Endodermal cell (in vitro differentiated cells): ENCODE results near the gene KHDRBS1. TPM values are rescaled to one million over a fixed set of nuclear protein-coding genes. Genes with fewer than 3 reads are reported as not detected.

Source experiments
- DNase-seq: peaks from one replicate; pipeline ENCODE4 v3.0.0-alpha.2; 2017
- H3K27ac ChIP-seq: 2 replicates; pipeline ENCODE4 v1.5.1; 2013; ENCODE audit warnings: mild to moderate bottlenecking, low read depth, low read length, moderate library complexity
- H3K27me3 ChIP-seq: 2 replicates; pipeline ENCODE4 v1.6.1; 2013; ENCODE audit warnings: mild to moderate bottlenecking, low read length, moderate library complexity; ENCODE audit not compliant: insufficient read depth, control insufficient read depth, poor library complexity, severe bottlenecking
- H3K36me3 ChIP-seq: 2 replicates; pipeline ENCODE4 v1.7.0; 2013; ENCODE audit warnings: mild to moderate bottlenecking, low read length, moderate library complexity; ENCODE audit not compliant: control insufficient read depth, insufficient read depth
- H3K4me1 ChIP-seq: one replicate; pipeline ENCODE4 v1.7.0; 2013; ENCODE audit warnings: low read length; ENCODE audit not compliant: control insufficient read depth, insufficient read depth
- H3K4me3 ChIP-seq: 2 replicates; pipeline ENCODE4 v1.5.1; 2013; ENCODE audit warnings: mild to moderate bottlenecking, low read length, moderate library complexity
- H3K9ac ChIP-seq: 2 replicates; pipeline ENCODE4 v1.6.1; 2013; ENCODE audit warnings: mild to moderate bottlenecking, low read length, moderate library complexity; ENCODE audit not compliant: poor library complexity, severe bottlenecking; ENCODE audit errors: extremely low read depth
- H3K9me3 ChIP-seq: 2 replicates; pipeline ENCODE4 v1.6.1; 2013; ENCODE audit warnings: mild to moderate bottlenecking, low read length, moderate library complexity; ENCODE audit not compliant: control insufficient read depth
- H3K27ac Mint-ChIP-seq: 2 replicates; pipeline ENCODE4 v1.8.0; 2020; ENCODE audit warnings: mixed read lengths
- H3K27me3 Mint-ChIP-seq: 2 replicates; pipeline ENCODE4 v1.8.0; 2021; ENCODE audit warnings: mild to moderate bottlenecking, mixed read lengths; ENCODE audit not compliant: insufficient read depth
- H3K36me3 Mint-ChIP-seq: 2 replicates; pipeline ENCODE4 v1.8.0; 2020; ENCODE audit warnings: low read depth, mixed read lengths
- H3K4me1 Mint-ChIP-seq: 2 replicates; pipeline ENCODE4 v1.8.0; 2020; ENCODE audit warnings: mixed read lengths
- H3K4me3 Mint-ChIP-seq: 2 replicates; pipeline ENCODE4 v1.8.0; 2020; ENCODE audit warnings: mild to moderate bottlenecking, moderate library complexity, mixed read lengths
- H3K9me3 Mint-ChIP-seq: 2 replicates; pipeline ENCODE4 v1.8.0; 2020; ENCODE audit warnings: mild to moderate bottlenecking, mixed read lengths
- CTCF ChIP-seq: fragments of 200-600 bp; sonication (generic); conservative IDR thresholded peaks from 2 replicates; pipeline ENCODE4 v1.5.0; 2021; ENCODE audit warnings: antibody characterized with exemption, mild to moderate bottlenecking
- WGBS, 2 experiments: methylation state at CpG; one replicate each; pipeline versions ENCODE4 v1.1.5 to v1.1.7; 2013; ENCODE audit warnings: missing lambda C conversion rate in 2 of 2, mixed read lengths in 1 of 2; ENCODE audit not compliant: insufficient coverage in 1 of 2, insufficient read length in 1 of 2; 5-methylcytosine and 5-hydroxymethylcytosine counted together
- total RNA-seq, 2 donors: library from RNA; stranded (reverse); fragmentation: NEBNext Ultra II Directional in 1 of 2; extraction: Animal tissue kit (Norgen Biotek cat#: 25700) in 1 of 2; gene quantifications; 2 replicates in 1 of 2; 3 replicates in 1 of 2; pipeline ENCODE4 v1.2.1, GENCODE V29; 2021

KHDRBS1 gene
- total RNA-seq, 2 donors from 2014 or later, result 201 to 235 TPM

- Mint-ChIP-seq H3K9me3 (peaks cover 7% of the 10 kb centered on the region), H3K27me3 (no peaks in the 10 kb centered on the region), H3K27ac (no peak overlapping the region), H3K4me3 (no peak overlapping the region), H3K36me3 (no peaks in the 10 kb centered on the region), H3K4me1 (peaks cover 17% of the 10 kb centered on the region)
- WGBS, 2 experiments, result 88 to 90% methylated on average over 10 of the region's 10 CpGs
- peaks cover 3% of the 10 kb centered on the region for H3K4me1 ChIP-seq
- DNase-seq, result no peak
- no peak overlapping the region for H3K9ac ChIP-seq
- no peak for TF ChIP-seq CTCF
- no peaks in the 10 kb centered on the region for H3K27me3 ChIP-seq
- H3K27ac ChIP-seq, result no peak overlapping the region
- H3K36me3 ChIP-seq, result no peaks in the 10 kb centered on the region
- no peak overlapping the region for H3K4me3 ChIP-seq
- no peaks in the 10 kb centered on the region for H3K9me3 ChIP-seq
Observed at GRCh38 chr1:31980835-31981455, 32.7 kb upstream of the KHDRBS1 start.

- no peak overlapping the region for H3K9ac ChIP-seq
- Mint-ChIP-seq H3K27ac (no peak overlapping the region), H3K4me3 (no peak overlapping the region), H3K4me1 (peaks cover 17% of the 10 kb centered on the region), H3K27me3 (no peaks in the 10 kb centered on the region), H3K9me3 (peaks cover 7% of the 10 kb centered on the region), H3K36me3 (no peaks in the 10 kb centered on the region)
- H3K27ac ChIP-seq, result no peak overlapping the region
- H3K4me3 ChIP-seq, result no peak overlapping the region
- H3K4me1 ChIP-seq, result peaks cover 3% of the 10 kb centered on the region
- no peaks in the 10 kb centered on the region for H3K36me3 ChIP-seq
- DNase-seq, result no peak
- no peak for TF ChIP-seq CTCF
- H3K27me3 ChIP-seq, result no peaks in the 10 kb centered on the region
- WGBS, 2 experiments, result 100% methylated on average over 2 of the region's 2 CpGs; no CpG with 5 or more reads in 1 of the 2 experiments
- H3K9me3 ChIP-seq, result no peaks in the 10 kb centered on the region
Observed at GRCh38 chr1:31981456-31981839, 32.2 kb upstream of the KHDRBS1 start.

DNA sequence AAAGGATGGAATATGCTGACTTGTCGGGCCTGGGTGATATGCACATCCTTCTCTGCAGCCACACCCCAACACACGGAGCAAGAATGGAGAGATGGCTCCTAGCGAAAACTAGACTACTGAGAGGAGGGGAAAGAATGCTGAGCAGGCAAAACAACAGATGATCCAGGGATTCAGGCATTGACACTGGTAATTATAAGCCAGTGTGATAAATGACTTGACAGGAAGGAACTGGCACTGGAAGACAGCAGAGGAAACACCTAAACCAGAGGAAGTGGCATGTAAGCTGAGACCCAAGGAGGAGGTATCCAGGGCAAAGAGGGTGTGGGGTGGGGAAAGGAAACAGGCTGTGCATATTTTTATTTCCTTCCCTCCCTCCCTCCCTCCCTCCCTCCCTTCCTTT is 31.7 kb upstream of the KHDRBS1 start:
- TF ChIP-seq CTCF, result no peak
- no peaks in the 10 kb centered on the region for H3K36me3 Mint-ChIP-seq
- Histone ChIP-seq H3K27ac (peak overlapping the region; percentile 1), H3K27me3 (no peaks in the 10 kb centered on the region), H3K9ac (no peak overlapping the region), H3K4me1 (peaks cover 3% of the 10 kb centered on the region), H3K4me3 (no peak overlapping the region), H3K36me3 (no peaks in the 10 kb centered on the region), H3K9me3 (no peaks in the 10 kb centered on the region)
- H3K4me1 Mint-ChIP-seq, result peaks cover 22% of the 10 kb centered on the region
- 86 to 95% methylated on average over 3 of the region's 3 CpGs for WGBS, 2 experiments
- H3K9me3 Mint-ChIP-seq, result peaks cover 7% of the 10 kb centered on the region
- H3K27ac Mint-ChIP-seq, result no peak overlapping the region
- H3K27me3 Mint-ChIP-seq, result no peaks in the 10 kb centered on the region
- no peak for DNase-seq
- H3K4me3 Mint-ChIP-seq, result no peak overlapping the region
